ENCODE measurements around the gene BEAN1.
A peak's percentile ranks its signal among the peaks of the same experiment; 100 is the strongest.

BEAN1 gene

DNA sequence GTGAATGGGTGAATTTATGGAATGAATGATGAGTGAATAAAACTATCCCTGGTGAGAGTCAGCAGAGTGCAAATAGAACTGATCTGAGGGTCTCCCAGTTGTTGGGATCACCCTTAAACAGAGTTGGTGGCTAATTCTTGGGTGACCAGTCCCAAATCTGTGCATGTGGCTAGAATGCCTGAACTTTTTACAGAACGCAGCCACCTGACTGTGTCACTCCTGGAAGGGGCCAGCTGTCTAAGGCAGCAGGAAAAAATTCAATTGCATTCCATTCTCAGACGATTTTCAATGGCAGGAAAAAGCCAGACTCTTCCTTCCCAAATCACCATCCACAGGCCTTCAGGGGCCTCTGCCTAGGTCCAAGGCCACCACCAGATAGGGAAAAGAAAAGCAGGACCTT is 43.5 kb downstream of the BEAN1 start:
- no peak for DNase-seq (ENCODE audit: low read depth)

DNA sequence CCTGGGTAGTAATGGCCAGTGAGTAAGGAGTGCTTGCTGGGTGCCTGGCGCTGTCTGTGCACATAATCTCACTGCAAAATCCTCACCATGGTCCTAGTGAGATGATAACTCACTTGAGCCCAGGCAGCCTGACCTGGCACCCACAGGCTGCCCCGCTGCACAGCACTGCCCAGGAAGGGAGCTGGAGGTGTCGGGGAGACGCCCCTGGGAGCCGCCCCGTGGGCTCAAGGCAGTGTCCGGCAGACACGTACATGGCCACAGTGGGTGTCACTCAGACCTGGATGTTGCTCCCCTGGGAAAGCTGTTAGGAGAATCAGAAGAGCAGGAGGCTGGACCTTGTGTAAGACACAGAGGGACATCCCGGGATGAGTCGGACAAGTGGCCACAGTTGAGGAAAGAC is 44.2 kb downstream of the BEAN1 start:
- no peak for DNase-seq (ENCODE audit: low read depth)

GRCh38 chr16:66471716-66472393 is 44.8 kb downstream of the BEAN1 start:
- no peak for DNase-seq (ENCODE audit: low read depth)

DNA sequence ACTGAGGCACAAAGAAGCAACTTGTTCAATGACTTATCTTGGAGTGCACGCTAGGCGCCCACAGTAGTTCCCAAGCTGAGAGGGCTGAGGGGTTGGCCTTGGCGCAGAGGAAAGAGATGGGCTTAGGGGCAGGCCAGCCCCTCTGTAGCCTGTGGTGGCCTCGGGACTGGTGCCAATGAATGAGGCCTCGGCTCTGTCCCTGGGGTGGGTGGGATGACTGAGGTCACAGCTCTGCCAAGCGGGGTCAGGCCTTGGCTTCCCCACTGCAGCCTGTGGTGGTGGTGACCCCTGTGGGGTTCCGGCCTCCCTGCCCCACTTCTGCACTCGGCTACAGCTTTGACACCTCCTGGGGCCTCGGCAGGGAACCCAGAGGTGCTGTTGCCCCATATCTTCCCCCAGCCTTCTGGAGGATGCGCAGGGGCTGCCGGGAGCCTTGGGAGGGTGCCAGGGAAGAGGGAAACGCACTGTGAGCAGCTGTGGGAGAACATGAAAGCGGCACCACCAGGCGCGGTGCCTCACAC is 46.0 kb downstream of the BEAN1 start:
- DNase-seq (ENCODE audit: low read depth), result no peak

DNA sequence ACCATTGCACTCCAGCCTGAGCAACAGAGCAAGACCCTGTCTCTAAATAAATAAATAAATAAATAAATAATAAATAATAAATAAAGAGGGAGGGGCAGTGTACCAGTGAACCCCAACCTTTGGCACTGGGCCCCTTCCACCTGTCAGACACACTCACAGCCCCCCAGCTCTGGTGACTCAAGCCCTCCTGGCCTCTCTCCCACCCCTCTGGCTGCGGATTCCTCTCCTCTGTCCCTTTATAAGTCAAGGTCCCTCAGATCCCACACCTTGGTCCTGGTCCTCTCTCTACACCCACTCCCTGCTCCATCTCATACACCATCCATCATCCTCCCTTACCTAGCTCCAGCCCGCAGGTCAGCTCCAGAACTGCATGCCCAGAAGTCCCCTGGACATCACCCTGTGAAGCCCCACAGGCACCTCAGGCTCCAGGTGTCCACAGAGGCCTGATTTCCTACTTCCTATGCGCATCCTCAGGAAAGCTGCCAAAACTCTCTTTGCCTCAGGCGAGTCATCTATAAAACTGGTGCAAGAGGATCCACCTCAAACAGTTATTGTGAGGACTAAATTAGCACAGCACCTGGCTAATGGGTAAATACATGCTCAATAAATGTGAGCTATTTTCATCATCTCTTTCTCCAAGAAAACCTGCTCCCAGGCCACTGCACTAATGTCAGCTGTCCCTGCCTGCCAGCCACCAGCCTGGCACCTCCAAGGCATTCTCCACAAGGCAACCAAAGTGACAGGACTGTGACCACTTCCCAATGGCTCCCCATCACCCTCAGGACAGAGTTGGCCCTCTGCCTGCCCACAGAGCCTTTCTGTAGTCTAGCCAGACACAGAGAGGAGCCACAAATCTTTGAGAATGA is 46.8 kb downstream of the BEAN1 start:
- no peak for DNase-seq (ENCODE audit: low read depth)

DNA sequence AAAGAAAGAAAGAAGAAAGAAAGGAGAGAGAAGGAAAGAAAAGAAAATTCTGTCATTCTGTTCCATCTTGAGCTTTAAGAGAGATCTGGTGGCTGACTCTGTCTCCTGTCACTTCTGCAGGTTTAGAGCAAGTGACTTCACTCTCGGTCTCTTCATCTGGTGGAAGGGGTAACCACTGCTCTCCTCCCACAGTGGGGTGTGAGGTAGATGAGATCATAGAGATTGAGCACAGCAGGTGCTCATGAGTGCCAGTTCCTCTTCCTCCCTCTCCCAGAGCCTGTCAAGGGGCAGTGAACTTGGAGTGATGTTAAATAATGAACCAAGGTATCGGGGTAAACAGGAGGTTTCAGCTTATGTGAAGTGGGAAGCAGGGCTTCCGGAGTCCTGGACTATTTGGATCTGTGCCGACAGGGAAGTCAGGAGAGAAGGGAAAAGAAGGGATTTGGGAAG is 47.7 kb downstream of the BEAN1 start:
- DNase-seq (ENCODE audit: low read depth), result peak; percentile 28

- no peak for DNase-seq (ENCODE audit: low read depth)
Observed at GRCh38 chr16:66475232-66475631, 48.1 kb downstream of the BEAN1 start.

- no peak for DNase-seq (ENCODE audit: low read depth)
Observed at GRCh38 chr16:66476328-66477027, 49.4 kb downstream of the BEAN1 start.

- DNase-seq (ENCODE audit: low read depth), result no peak
Observed at GRCh38 chr16:66477028-66477515, 50.0 kb downstream of the BEAN1 start.

GRCh38 chr16:66478733-66479511 is 51.8 kb downstream of the BEAN1 start:
- peak; percentile 54 for DNase-seq (ENCODE audit: low read depth)

DNA sequence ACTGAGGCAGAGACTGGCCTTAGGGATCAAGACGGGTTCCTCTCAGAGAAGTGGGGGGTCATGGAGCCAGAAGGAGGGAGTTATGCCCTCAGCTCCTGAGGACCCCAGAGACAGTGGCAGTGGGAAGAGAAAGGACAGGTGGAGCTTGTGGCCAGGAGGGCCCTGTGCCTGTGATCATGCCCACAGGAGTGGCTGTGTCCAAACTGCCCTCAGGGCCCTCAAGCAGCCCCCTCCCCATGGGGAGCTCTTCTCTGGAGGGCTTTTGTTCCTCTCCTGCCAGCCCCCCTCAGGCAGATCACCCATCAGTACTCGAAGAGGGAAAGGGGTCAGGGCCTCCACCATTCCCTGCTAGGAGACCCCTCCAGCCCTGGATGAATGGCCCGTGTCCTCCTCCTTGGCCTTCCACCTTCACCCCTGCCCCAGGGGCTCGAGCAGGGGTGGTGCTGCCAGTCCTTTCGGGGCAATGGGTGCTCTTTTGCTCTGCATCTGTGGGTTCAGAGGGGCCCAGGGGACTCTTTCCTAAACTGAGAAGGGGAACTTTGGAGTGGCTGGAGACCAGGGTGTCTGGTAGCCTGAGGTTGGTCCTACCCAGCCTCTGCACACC is 52.7 kb downstream of the BEAN1 start:
- no peak for DNase-seq (ENCODE audit: low read depth)

DNA sequence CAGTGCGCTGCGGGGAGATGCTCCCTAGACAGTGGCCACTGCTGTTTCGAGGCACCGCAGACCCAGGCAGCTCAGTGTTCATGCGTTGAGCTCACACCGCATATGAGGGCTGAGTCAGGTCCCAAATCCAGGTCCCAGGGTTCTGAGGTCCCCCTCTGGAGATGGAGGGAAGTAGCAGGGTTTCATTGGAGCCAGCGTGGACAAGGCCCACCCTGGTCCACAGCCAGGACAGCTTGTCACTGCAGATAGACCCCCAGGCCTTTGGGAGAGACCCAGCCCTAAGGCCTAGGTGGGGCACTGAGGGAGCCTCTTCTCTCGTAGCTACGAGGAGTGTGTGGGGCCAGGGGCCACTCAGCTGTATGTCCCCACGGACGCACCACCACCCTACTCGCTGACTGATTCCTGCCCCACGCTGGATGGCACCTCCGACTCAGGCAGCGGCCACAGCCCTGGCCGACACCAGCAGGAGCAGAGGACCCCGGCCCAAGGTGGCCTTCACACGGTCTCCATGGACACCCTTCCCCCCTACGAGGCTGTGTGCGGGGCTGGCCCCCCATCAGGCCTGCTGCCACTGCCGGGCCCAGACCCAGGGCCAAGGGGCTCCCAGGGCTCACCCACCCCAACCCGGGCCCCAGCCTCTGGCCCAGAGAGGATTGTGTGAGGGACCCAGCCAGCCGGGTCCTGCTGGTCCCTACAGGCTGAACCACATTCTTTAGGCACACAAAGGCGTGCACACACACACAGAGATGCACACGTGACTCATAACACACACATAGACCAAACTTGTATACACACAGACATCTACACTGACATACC is 53.4 kb downstream of the BEAN1 start:
- no peak for DNase-seq (ENCODE audit: low read depth)

- no peak for DNase-seq (ENCODE audit: low read depth)
Observed at GRCh38 chr16:66481081-66481942, 54.2 kb downstream of the BEAN1 start.

DNA sequence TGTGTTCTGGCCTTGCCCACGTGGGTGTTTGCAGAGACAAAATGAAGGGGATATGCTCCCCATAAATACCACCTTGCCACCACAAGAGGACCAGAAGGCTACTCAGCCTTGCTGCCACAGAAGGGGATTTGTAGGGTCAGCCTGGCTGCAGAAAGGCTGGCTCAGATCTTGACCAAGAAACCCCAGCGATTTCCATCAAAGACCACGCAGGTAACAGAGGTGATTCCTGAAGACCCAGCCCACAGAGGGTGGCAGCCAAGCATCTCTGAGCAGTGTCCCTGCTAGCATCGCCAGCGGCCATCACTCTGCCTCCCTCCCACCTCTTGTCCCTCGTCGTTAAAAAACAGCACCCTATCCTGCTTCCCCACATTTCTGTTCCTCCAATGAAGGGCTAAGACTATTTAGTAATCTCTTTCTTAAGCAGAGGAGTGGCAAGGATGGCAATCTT is 54.9 kb downstream of the BEAN1 start:
- DNase-seq (ENCODE audit: low read depth), result no peak

DNA sequence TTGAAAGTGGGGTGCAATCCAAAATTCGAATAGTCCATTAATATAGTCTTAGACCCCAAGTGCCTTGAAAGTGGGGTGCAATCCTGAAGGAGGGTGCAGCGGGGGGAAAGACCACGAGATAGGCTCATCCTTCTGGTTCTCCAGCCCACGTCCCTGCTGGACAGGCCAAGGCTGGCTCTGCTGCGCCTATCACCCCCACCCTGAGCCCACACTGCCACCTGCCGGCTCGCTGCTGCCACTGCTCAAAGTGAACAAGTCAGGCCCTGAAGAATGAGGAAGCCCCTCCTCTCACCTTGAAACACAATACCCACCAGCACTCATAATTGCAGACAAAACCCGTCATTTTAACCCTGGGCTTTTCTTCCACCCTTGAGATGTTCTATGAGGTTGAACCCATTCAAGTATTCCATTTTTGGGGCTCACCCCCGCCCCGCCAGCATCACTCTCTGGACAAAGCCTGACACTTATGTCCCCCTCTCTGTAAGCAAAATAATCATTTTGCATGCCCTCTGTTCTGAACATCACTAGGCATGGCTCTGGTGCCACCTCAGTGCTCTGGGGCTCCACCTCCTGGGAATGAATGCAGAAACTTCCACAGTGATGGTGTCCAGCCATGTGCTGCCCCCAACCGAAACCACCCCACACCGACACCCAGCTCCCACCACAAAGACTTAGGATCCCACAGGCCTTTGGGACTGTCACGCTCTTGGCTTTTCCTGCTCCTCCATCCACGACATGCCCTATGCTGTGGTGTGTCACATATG is 56.8 kb downstream of the BEAN1 start:
- peak; percentile 35 for DNase-seq (ENCODE audit: low read depth)

- DNase-seq (ENCODE audit: low read depth), result no peak
Observed at GRCh38 chr16:66484453-66485213, 57.5 kb downstream of the BEAN1 start.

- DNase-seq (ENCODE audit: low read depth), result no peak
Observed at GRCh38 chr16:66485376-66485775, 58.3 kb downstream of the BEAN1 start.

All from stimulated activated CD8-positive, alpha-beta memory T cell treated with anti-CD3 and anti-CD28 coated beads, Interleukin-12 subunit alpha, Interleukin-12 subunit beta, amount 100 ng/mL, for 4 hours (primary cell).